HEK293T (cell line): ENCODE results near the gene OST4.

ENCODE experiments used
- FOXM1 ChIP-seq: fragments of 450-650 bp; IDR thresholded peaks from 2 replicates; pipeline ENCODE4 v1.6.1; 2017; ENCODE audit warnings: mild to moderate bottlenecking, borderline replicate concordance
- HDGF ChIP-seq: fragments of 450-650 bp; IDR thresholded peaks from 2 replicates; pipeline ENCODE4 v1.6.1; 2017; ENCODE audit warnings: antibody characterized with exemption, borderline replicate concordance
- L3MBTL2 ChIP-seq: fragments of 450-650 bp; conservative IDR thresholded peaks from 2 replicates; pipeline ENCODE4 v1.6.1; 2016; ENCODE audit warnings: mild to moderate bottlenecking
- SUZ12 ChIP-seq: fragments of 450-650 bp; IDR thresholded peaks from 2 replicates; pipeline ENCODE4 v1.6.1; 2016; ENCODE audit warnings: mild to moderate bottlenecking
- ZNF384 ChIP-seq: fragments of 450-650 bp; IDR thresholded peaks from 2 replicates; pipeline ENCODE4 v1.6.1; 2016

GRCh38 chr2:27053776-27054175 is 17.7 kb downstream of the OST4 start:
- TF ChIP-seq FOXM1, result no peak
- no peak for TF ChIP-seq SUZ12
- no peak for TF ChIP-seq L3MBTL2
- no peak for TF ChIP-seq HDGF
- no peak for TF ChIP-seq ZNF384
